Activated naive CD4-positive, alpha-beta T cell treated with anti-CD3 and anti-CD28 coated beads, Interleukin-2, amount 50 U/mL, for 24 hours (primary cell): ENCODE measurements around the gene MYOM3.
"Not testable (repeated sequence)": the region's sequence is repeated elsewhere in the genome, so short reads cannot be mapped to it uniquely, and the experiment has no call there.

Experiments
- H3K27ac Mint-ChIP-seq: one replicate; pipeline ENCODE4 v1.8.0; 2021; ENCODE audit warnings: mild to moderate bottlenecking, mixed read lengths
- H3K27me3 Mint-ChIP-seq: one replicate; pipeline ENCODE4 v1.8.0; 2021; ENCODE audit warnings: mixed read lengths
- H3K36me3 Mint-ChIP-seq: one replicate; pipeline ENCODE4 v1.8.0; 2021; ENCODE audit warnings: mixed read lengths
- H3K4me1 Mint-ChIP-seq: one replicate; pipeline ENCODE4 v1.8.0; 2021; ENCODE audit warnings: mixed read lengths
- H3K4me3 Mint-ChIP-seq: one replicate; pipeline ENCODE4 v1.8.0; 2021; ENCODE audit warnings: mild to moderate bottlenecking, mixed read lengths
- H3K9me3 Mint-ChIP-seq: one replicate; pipeline ENCODE4 v1.8.0; 2021; ENCODE audit warnings: mixed read lengths

Gene MYOM3

GRCh38 chr1:24022581-24023361 lies 89.2 kb downstream of the MYOM3 start:
- H3K27me3 Mint-ChIP-seq: no peaks in the 10 kb centered on the region
- H3K36me3 Mint-ChIP-seq: no peaks in the 10 kb centered on the region
- no peaks in the 10 kb centered on the region for H3K4me1 Mint-ChIP-seq
- H3K27ac Mint-ChIP-seq: no peak overlapping the region
- no peaks in the 10 kb centered on the region for H3K9me3 Mint-ChIP-seq
- H3K4me3 Mint-ChIP-seq: no peak overlapping the region

DNA sequence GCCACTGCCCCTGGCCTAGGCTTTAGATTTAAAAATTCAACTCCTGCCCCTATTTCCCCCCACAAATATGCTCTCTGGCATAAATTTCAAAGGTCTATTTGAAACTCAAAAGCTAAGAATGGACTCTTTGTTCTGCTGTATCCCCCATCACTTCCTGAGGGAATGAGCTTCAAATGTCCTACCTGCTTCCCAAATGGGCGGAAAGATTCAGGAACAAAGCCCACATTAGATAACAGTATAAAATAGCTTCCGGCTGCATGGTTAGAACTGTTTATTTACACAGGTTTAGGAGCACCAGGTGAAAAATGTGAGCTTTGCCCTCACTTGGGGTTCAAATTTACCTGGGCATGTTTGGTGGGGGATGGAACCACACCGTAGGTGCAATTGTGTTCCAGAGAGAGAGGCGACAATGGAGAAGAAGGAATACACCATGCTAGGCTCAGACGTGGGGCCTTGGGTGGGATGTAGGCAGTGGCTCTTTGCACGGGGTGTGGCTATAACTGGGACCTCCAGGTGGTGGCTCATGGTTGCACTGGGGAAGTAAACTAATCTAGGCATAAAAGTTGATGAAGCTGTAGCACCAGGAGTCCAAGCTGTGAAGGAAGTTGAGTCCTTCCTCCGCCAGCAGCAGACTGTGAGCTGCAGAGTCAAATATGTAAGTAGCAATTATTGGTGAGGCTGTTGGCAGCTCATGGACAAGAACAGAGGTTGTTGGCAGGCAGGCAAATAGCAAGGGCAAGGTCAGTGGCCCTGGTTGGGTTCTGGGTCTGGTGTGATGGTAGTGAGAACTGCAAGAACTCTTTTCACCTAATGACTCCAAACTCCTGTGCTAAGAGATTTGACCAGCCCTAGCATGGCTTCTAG lies 90.3 kb downstream of the MYOM3 start:
- no peak overlapping the region for H3K27ac Mint-ChIP-seq

DNA sequence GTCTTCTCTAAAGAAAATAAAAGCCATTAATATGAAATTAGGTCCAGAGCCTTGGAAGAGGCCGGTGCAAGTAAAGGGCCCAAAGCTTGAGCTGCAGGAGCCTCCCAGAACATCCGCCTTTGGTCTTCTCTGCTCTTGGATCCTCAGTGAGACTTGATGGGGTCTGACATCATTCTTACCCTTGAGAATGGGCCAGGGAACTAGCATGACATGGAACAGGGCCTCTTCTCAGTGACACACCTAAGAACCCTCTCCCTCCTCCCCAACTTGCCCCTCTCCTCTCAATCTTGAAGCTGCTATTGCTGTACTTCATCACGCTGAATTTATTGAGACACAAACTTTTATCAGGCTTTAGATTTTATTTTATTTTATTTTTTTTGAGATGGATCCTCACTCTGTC lies 91.5 kb downstream of the MYOM3 start:
- H3K27me3 Mint-ChIP-seq: no peaks in the 10 kb centered on the region
- no peak overlapping the region for H3K27ac Mint-ChIP-seq
- no peaks in the 10 kb centered on the region for H3K4me1 Mint-ChIP-seq
- H3K9me3 Mint-ChIP-seq: no peaks in the 10 kb centered on the region
- H3K36me3 Mint-ChIP-seq: no peaks in the 10 kb centered on the region
- no peak overlapping the region for H3K4me3 Mint-ChIP-seq

More for the DNA sequence above, 90.3 kb downstream of the MYOM3 start:
- no peaks in the 10 kb centered on the region for H3K27me3 Mint-ChIP-seq
- H3K4me1 Mint-ChIP-seq: no peaks in the 10 kb centered on the region
- H3K36me3 Mint-ChIP-seq: no peaks in the 10 kb centered on the region
- H3K4me3 Mint-ChIP-seq: no peak overlapping the region
- no peaks in the 10 kb centered on the region for H3K9me3 Mint-ChIP-seq

DNA sequence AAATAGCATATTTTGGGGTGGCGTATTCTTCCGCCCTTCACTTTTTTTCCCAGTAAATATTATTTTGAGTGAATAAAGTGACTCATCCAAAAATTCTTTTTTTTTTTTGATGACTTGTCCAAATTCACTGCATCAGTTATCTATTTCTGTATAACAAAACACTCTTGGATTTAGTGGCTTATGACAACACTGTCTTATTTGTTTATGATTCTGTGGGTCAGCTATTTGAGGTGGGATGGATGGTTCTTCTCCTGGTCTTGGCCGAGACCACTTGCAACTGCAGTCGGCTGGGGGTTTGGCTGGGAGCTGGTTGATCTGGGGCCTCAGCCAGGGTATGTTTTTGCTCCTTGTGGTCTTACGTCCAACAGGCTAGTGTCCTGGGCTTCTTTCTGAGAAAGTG lies 91.9 kb downstream of the MYOM3 start:
- H3K36me3 Mint-ChIP-seq: no peaks in the 10 kb centered on the region
- no peaks in the 10 kb centered on the region for H3K9me3 Mint-ChIP-seq
- no peaks in the 10 kb centered on the region for H3K27me3 Mint-ChIP-seq
- no peak overlapping the region for H3K4me3 Mint-ChIP-seq
- no peak overlapping the region for H3K27ac Mint-ChIP-seq
- H3K4me1 Mint-ChIP-seq: no peaks in the 10 kb centered on the region

- Mint-ChIP-seq H3K36me3 (no peaks in the 10 kb centered on the region), H3K9me3 (no peaks in the 10 kb centered on the region), H3K4me1 (no peaks in the 10 kb centered on the region), H3K4me3 (no peak overlapping the region), H3K27me3 (no peaks in the 10 kb centered on the region), H3K27ac (no peak overlapping the region)
Observed at GRCh38 chr1:24018611-24019580, 93.0 kb downstream of the MYOM3 start.

DNA sequence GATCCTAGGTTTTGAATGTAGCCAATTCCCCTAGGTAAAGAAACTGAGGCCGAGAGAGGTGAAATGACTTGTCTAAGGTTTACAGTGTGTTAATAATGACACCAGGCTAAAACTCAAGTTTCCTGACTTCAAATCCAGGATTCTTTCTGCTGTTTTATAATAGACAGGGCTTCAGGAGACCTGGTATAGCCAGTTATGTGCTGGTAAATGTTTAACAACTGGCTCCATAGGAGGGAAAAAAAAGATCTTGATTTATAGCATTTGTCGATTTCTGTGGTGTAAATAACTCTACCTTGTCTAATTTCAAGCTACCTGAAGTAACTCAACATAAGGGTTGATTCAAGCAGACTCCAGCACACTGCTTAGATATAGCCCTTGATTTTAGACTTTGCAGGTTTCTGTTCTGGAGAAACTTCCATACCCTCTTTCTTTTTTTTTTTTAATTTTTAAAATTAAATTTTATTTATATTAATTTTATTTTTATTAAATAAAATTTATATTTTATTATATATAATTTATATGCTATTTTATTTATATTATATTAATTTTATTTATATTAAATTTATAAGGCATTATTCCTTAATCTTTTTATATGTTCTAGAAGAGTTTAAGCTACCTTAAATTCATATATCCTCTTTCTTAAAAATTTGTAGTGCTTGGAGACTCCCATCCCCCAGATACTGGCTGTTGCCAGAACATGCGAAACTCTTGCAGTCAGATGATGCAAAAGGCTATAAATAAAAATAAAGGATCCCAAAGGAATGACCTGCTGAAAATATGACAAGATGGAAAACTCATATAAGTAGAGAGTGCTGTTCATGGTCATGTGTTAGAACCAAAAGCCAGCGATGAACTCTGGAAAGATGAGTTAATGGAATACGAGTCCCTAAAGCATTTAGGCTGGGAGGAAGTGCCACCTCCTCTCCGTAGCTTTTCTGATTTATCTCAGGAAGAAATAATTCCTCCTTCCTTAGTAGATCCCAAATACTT lies 96.4 kb downstream of the MYOM3 start:
- no peak overlapping the region for H3K27ac Mint-ChIP-seq
- H3K4me3 Mint-ChIP-seq: no peak overlapping the region
- H3K9me3 Mint-ChIP-seq: no peaks in the 10 kb centered on the region
- no peaks in the 10 kb centered on the region for H3K27me3 Mint-ChIP-seq
- H3K4me1 Mint-ChIP-seq: no peaks in the 10 kb centered on the region
- no peaks in the 10 kb centered on the region for H3K36me3 Mint-ChIP-seq

DNA sequence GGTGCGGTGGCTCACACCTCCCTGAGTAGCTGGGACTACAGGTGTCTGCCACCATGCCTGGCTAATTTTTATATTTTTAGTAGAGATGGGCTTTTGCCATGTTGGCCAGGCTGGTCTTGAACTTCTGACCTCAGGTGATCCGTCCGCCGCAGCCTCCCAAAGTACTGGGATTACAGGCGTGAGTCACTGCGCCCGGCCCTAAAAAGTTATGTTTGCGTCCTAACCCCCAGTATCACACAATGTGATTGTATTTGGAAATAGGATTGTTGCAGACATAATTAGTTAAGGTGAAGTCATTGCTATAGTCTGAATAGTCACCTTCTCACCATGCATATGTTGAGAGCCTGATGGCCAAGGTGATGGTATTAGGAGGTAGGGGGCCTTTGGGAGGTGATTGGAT lies 99.1 kb downstream of the MYOM3 start:
- H3K4me3 Mint-ChIP-seq, H3K27me3 Mint-ChIP-seq, H3K27ac Mint-ChIP-seq, H3K4me1 Mint-ChIP-seq, H3K9me3 Mint-ChIP-seq, H3K36me3 Mint-ChIP-seq: not testable (repeated sequence)

GRCh38 chr1:24010650-24011049 lies 101.3 kb downstream of the MYOM3 start:
- no peaks in the 10 kb centered on the region for H3K4me1 Mint-ChIP-seq
- no peaks in the 10 kb centered on the region for H3K27me3 Mint-ChIP-seq
- no peak overlapping the region for H3K27ac Mint-ChIP-seq
- no peak overlapping the region for H3K4me3 Mint-ChIP-seq
- no peaks in the 10 kb centered on the region for H3K36me3 Mint-ChIP-seq
- no peaks in the 10 kb centered on the region for H3K9me3 Mint-ChIP-seq

DNA sequence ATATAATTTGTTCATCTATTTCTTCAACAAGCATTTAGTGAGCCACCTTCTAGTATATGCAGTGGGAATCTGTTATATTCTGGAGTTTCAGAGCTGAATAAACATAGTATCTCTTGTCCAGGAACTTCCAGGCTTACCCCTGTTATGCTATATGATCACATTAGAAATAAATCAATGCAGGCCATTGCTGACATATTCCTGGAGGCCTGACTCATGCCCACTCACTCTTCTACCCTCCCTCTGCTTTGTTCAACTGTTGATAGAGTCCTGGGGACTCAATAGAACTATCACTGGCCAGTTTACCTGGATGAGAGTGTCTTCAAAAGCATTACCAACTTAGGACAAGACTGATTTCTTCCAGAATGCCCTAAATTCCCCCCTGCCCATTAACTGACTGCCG lies 102.5 kb downstream of the MYOM3 start:
- Mint-ChIP-seq H3K27me3 (no peaks in the 10 kb centered on the region), H3K4me3 (no peak overlapping the region), H3K4me1 (no peaks in the 10 kb centered on the region), H3K36me3 (no peaks in the 10 kb centered on the region), H3K9me3 (no peaks in the 10 kb centered on the region), H3K27ac (no peak overlapping the region)

DNA sequence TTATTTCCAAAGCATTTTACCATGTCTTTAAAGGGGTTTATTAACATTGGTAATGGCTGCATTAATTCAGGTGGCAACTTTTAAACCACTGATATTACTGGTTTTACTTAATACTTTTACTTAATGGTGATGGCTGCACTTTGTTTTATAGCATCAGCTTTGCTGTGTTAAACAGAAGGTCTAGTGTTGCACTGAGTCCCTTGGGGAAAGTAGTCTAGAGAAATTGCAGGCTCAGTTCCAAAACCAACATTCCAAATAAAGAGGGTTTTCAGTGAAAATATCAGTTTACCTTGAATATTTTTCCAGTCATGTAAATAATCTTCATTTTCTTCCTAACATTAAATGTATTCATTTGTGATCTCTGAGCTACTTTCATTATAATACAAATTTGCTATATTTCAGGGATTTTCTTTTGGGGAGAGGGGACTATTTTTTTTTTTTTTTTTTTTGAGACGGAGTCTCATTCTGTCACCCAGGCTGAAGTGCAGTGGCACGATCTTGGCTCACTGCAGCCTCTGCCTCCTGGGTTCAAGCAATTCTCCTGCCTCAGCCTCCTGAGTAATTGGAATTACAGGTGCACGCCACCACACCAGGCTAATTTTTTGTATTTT lies 103.3 kb downstream of the MYOM3 start:
- not testable (repeated sequence) for H3K4me3 Mint-ChIP-seq, H3K36me3 Mint-ChIP-seq, H3K9me3 Mint-ChIP-seq, H3K4me1 Mint-ChIP-seq, H3K27me3 Mint-ChIP-seq, H3K27ac Mint-ChIP-seq

GRCh38 chr1:24007079-24007478 lies 104.9 kb downstream of the MYOM3 start:
- Mint-ChIP-seq H3K36me3 (no peaks in the 10 kb centered on the region), H3K4me3 (no peak overlapping the region), H3K27ac (no peak overlapping the region), H3K27me3 (peaks cover 4% of the 10 kb centered on the region), H3K4me1 (no peaks in the 10 kb centered on the region), H3K9me3 (no peaks in the 10 kb centered on the region)
